Stimulated activated CD8-positive, alpha-beta memory T cell treated with anti-CD3 and anti-CD28 coated beads, Interleukin-7, amount 100 ng/mL, for 4 hours (primary cell): ENCODE data around the gene MTERF4.

Experiments used
- DNase-seq, 2 donors: peaks; one replicate each; pipeline ENCODE4 v3.0.0-alpha.2; 2020; ENCODE audit warnings: low read depth in 2 of 2

MTERF4 gene

GRCh38 chr2:241050624-241051577 lies 51.2 kb downstream of the MTERF4 start:
- no peak for DNase-seq

GRCh38 chr2:241049739-241050623 lies 52.1 kb downstream of the MTERF4 start:
- no peak for DNase-seq

GRCh38 chr2:241048949-241049343 lies 53.1 kb downstream of the MTERF4 start:
- no peak for DNase-seq

GRCh38 chr2:241048149-241048948 lies 53.7 kb downstream of the MTERF4 start:
- DNase-seq = no peak

- no peak for DNase-seq
Measured at GRCh38 chr2:241047253-241048010, 54.7 kb downstream of the MTERF4 start.
